HepG2 (cell line): ENCODE measurements around the gene SPCS2.

Source experiments
- CTCF ChIP-seq: sonication (generic); formaldehyde crosslinking; IDR thresholded peaks from 2 replicates; pipeline ENCODE4 v1.5.0; 2020; ENCODE audit warnings: mild to moderate bottlenecking, missing genetic modification reagents, moderate library complexity
- HCFC1 ChIP-seq: fragments of 150-350 bp; IDR thresholded peaks from 2 replicates; pipeline ENCODE4 v1.6.1; 2014; ENCODE audit warnings: low read depth, low read length
- MAFK ChIP-seq, 2 experiments: IDR thresholded peaks in 1 of 2; conservative IDR thresholded peaks in 1 of 2; 2 replicates each; pipeline ENCODE4 v1.6.1; 2011; ENCODE audit warnings: improper control_type of control experiment in 2 of 2, low read length in 2 of 2
- MAX ChIP-seq: IDR thresholded peaks from 2 replicates; pipeline ENCODE4 v1.6.1; 2012; ENCODE audit warnings: inconsistent platforms
- MTF1 ChIP-seq: sonication (generic); formaldehyde crosslinking; IDR thresholded peaks from 2 replicates; pipeline ENCODE4 v1.5.0; 2020; ENCODE audit warnings: missing genetic modification reagents
- SP1 ChIP-seq, 2 experiments: fragments of 450-650 bp in 1 of 2; sonication (generic) in 1 of 2; formaldehyde crosslinking in 1 of 2; IDR thresholded peaks; 2 replicates each; pipeline versions ENCODE4 v1.4.0 to v1.6.1; 2016 to 2020; ENCODE audit warnings: missing genetic modification reagents in 1 of 2
- ZNF24 ChIP-seq: fragments of 450-650 bp; IDR thresholded peaks from 2 replicates; pipeline ENCODE4 v1.6.1; 2017; ENCODE audit warnings: antibody characterized with exemption, mild to moderate bottlenecking
- ZNF337 ChIP-seq: sonication (generic); formaldehyde crosslinking; IDR thresholded peaks from 2 replicates; pipeline ENCODE4 v1.5.1; 2020; ENCODE audit warnings: missing genetic modification reagents, low read depth, mild to moderate bottlenecking, borderline replicate concordance
- ZNF580 ChIP-seq: IDR thresholded peaks from 2 replicates; pipeline ENCODE4 v1.6.1; 2016; ENCODE audit warnings: low read depth, borderline replicate concordance
- ZNF605 ChIP-seq: sonication (generic); formaldehyde crosslinking; IDR thresholded peaks from 2 replicates; pipeline ENCODE4 v1.8.0; 2022; ENCODE audit warnings: mild to moderate bottlenecking, missing genetic modification reagents
- ZNF703 ChIP-seq: sonication (generic); formaldehyde crosslinking; IDR thresholded peaks from 2 replicates; pipeline ENCODE4 v1.5.1; 2020; ENCODE audit warnings: missing genetic modification reagents, mild to moderate bottlenecking, moderate library complexity, borderline replicate concordance

GRCh38 chr11:74952752-74953151 lies 3.7 kb downstream of the SPCS2 start:
- TF ChIP-seq MTF1 (CRISPR knock-in tag) (no peak), CTCF (CRISPR knock-in tag) (no peak), MAX (no peak), ZNF580 (CRISPR knock-in tag) (no peak), MAFK (conservative IDR thresholded peaks at IDR 0.05 in 1 of 2, IDR thresholded peaks at IDR 0.05 in 1 of 2; ENCODE audit: low read length in 2 of 2) (no peak), HCFC1 (no peak), ZNF24 (no peak), ZNF605 (CRISPR knock-in tag) (no peak), ZNF337 (CRISPR knock-in tag) (no peak), SP1 (IDR thresholded peaks at IDR 0.05) (no peak), SP1 (CRISPR knock-in tag; IDR thresholded peaks at IDR 0.05) (no peak), ZNF703 (CRISPR knock-in tag) (no peak)
